HG02678 (cell line): Measurements from ENCODE around the gene FGF14.

Experiments used
- ATAC-seq: cut with Tn5 transposase; IDR thresholded peaks from one replicate; pipeline ENCODE4 v1.9.1; 2021; ENCODE audit warnings: mild to moderate bottlenecking, moderate library complexity; ENCODE audit not compliant: unreplicated experiment

Gene FGF14

GRCh38 chr13:102401766-102402165, at the start of gene FGF14:
Gene FGF14, minus strand, starts transcription at chr13:102402048.
- ATAC-seq: no peak

GRCh38 chr13:102443249-102443648, 41.4 kb upstream of the FGF14 start:
- ATAC-seq: no peak

DNA sequence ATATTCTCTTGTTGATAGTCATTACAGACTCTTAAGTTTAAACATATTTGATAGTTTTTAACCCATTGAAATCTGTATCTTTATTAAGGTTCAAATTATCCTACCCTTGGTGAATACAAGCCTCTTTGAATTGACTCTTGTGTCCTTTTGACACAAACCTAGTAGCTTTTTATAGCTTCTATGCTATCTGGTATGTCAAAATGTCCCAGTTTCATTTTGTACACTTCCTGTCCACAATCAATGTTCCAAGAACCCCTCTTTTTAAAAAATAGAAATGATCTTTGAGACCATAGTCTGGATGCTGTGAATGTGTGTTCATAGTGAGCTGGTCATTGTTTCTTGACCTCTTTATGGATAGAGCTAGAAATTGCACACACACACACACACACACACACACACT, 39.2 kb upstream of the FGF14 start:
- ATAC-seq: peak; percentile 32

- peak; percentile 59 for ATAC-seq
Measured at GRCh38 chr13:102440259-102440936, 38.5 kb upstream of the FGF14 start.

DNA sequence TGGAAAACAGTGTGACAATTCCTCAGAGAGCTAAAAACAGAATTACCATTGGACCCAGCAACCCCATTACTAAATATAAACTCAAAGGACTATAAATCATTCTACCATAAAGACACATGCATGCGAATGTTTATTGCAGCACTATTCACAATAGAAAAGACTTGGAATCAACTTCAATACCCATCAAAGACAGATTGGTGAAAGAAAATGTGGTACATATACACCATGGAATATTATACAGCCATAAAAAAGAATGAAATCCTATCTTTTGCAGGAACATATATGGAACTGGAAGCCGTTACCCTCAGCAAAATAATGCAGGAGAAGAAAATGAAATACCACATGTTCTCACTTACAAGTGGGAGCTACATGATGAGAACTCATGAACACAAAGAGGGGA, 20.8 kb upstream of the FGF14 start:
- no peak for ATAC-seq

DNA sequence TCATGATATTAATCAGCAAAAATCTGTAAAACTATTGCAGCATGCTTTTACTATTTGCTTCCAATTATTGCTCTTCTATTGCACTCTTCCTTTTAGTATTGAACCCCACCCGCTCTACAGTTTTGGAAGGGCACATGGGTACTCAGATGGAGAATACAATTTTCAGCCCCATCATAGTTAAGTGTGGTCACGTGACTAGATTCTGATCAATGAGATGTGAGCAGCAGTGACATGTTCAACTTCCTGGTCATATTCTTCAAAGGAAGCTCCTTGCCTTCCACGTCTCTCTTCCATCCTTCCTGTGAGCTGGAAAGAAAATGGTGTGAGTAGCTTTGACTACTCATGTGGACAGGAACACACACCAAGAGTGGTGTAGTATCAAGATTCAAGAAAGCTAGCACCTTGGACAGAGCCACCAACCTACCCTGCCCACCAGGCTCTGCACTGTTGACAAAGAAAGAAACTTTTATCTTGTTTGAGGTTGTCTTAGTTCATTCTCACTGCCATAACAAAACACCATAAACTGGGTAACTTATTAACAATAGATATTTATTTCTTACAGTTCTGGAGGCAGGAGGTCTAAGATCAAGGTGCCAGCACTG, 3.8 kb upstream of the FGF14 start:
- no peak for ATAC-seq

GRCh38 chr13:102402290-102402689, 442 bp upstream of the FGF14 start:
- peak; percentile 56 for ATAC-seq

DNA sequence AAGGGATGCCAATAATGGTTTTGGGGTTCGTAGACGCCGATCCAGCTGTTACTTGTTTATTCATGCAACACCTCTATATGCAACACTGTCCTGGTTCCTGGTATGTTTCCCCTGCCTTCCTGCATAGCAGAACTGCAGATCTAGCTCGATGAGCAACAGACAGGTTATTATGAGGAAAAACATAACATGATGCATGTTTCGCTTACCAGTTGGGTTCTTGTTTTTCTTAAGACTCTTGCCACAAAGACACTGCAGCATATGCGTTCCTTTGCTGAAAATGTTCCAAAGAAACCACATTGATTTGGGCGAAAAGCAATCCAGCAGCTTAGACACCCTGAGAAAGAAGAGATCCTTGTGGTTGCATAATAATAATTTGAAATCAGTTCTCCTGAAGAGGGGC, 583 bp downstream of the FGF14 start:
- no peak for ATAC-seq

- ATAC-seq: no peak
Measured at GRCh38 chr13:102400675-102401145, 1.1 kb downstream of the FGF14 start.

- peak; percentile 48 for ATAC-seq
Measured at GRCh38 chr13:102399791-102400674, 1.8 kb downstream of the FGF14 start.

- ATAC-seq: no peak
Measured at GRCh38 chr13:102395939-102396338, 5.9 kb downstream of the FGF14 start.

- ATAC-seq: no peak
Measured at GRCh38 chr13:102395174-102395573, 6.7 kb downstream of the FGF14 start.

DNA sequence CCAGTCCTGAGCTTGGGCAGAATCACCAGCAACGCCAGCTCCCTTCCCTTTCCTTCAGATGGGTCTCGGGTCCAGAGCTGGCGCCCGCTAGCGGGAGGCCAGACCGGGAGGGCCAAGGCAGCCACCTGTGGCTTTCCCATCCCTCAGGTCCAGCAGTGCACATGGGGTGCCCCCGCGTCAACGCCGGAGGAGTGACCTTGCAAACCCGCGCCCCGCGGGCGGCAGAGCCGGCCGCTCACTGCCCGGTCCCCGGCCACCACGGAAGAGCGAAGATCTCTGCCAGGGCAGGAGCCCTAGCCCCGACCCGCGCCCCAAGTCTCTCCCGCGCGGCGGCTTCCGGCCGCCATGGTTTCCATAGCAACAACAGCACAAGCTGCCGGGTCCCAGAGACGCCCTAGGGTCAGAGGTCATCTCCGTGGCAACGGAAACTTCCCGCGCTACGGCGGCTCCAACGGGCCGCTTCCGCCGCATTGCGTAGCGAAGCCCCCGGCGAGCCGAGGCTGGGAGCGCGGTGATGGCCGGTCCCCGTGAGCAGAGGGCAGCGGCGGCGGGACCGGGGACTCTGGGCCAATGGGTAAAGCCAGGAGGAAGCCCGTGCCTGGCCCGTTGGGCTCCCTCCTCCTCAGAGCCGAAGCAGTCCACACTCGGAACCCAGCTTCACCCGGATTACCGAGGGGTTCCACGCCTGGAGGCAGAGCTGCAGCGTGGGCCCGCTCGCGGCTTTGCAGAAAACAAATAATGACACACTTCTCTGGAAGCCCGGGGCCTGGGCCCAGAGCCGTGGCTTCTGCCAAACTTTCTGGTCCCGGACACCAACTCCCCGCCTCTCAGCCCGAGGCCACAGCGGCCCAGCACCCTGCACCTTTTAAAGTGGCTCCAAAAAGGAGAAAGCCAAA, 7.4 kb downstream of the FGF14 start:
- ATAC-seq: peak; percentile 96

DNA sequence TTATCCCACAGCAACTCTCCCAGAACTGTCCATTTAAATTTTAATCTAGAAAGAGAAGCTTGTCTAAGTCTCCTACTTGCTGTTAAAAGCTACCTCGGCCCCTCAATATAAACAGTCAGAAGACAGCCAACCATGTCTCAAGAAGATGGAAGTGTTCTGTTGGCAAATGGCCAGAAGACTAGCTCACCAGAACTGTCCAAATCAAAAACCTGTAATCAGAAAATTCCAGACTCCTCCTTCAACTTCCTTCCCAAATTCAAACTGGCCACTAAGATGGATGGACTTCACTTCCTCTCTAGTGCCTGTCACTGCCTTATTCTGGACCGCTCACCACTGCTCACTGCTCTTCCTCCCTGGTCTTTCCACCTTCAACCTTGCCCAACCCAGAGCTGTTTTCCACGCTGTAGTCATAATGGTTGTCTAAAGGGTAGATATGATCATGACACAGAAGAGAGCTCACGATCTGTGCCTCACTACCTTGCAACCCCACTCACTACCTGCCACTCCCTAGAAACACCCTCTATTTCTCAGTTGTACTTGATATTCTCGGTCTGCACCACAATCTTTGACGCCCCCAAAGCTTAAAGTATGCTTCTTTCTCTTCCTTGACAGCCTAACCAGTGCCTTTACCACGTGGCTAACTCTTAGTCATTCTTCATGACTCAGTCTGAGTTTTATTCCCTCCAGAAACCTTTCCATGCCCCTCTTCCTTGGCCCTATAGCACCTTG, 9.2 kb downstream of the FGF14 start:
- no peak for ATAC-seq

- no peak for ATAC-seq
Measured at GRCh38 chr13:102386461-102386860, 15.4 kb downstream of the FGF14 start.

GRCh38 chr13:102380012-102380411, 21.8 kb downstream of the FGF14 start:
- ATAC-seq: no peak

DNA sequence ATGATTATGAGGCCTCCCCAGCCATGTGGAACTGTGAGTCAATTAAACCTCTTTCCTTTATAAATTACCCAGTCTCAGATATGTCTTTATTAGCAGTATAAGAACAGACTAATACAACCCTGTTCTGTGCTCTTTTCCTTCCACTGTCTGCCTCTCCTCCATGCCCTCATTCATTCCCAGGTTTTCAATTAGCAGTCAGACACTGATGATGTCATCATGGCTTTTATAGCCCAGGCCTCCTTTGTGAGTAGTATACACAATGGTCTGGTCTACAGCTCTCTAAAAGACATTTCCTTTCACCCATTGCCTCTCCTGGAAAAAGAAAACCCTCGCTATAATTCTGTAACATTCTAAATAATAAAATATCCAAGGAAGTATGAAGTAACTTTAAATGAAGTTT, 25.5 kb downstream of the FGF14 start:
- no peak for ATAC-seq

DNA sequence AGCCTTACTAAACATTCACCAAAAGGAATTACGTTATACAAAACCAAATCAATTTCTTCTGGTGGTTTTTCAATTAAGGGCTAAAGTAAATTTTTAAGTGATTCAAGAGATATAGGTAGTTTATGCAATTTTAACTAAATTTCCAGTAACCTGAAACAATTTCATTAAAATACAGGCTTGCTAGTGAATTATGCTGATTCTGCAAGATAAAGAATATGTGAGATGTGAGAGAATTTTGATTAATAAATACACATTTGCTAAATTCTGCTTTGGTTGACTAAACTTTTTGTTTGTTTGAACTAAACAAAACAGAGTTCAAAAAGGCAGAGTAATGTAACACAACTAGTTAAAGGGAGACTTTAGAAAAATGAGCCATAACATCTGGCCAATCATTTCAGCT, 27.1 kb downstream of the FGF14 start:
- ATAC-seq: no peak

GRCh38 chr13:102374233-102374632, 27.6 kb downstream of the FGF14 start:
- ATAC-seq: no peak

DNA sequence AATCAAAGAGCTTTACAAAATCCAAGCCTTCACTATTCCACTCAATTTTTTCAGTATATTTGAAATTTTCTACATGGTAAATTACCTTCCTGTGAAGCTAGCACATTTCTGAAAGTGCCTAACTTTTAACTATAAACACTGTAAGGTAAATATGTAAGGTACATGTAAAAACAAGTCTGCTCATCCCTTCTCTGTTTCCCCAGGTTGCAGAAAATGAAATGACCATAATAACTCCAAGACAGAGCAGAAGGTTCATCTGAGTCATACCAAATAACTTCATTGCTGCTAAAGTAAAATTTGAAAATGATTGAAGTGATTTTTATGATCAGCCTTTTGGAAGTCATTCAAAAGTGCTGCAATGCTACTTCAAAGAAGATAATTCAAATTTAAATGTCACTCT, 28.6 kb downstream of the FGF14 start:
- no peak for ATAC-seq
